GM19023 (cell line): ENCODE results near the gene FBXO44.
"Not testable (repeated sequence)": the region's sequence is repeated elsewhere in the genome, so short reads cannot be mapped to it uniquely, and the experiment has no call there.

Source experiments
- ATAC-seq: cut with Tn5 transposase; IDR thresholded peaks from one replicate; pipeline ENCODE4 v1.9.1; 2021; ENCODE audit warnings: mild to moderate bottlenecking, moderate library complexity; ENCODE audit not compliant: unreplicated experiment

Gene FBXO44

DNA sequence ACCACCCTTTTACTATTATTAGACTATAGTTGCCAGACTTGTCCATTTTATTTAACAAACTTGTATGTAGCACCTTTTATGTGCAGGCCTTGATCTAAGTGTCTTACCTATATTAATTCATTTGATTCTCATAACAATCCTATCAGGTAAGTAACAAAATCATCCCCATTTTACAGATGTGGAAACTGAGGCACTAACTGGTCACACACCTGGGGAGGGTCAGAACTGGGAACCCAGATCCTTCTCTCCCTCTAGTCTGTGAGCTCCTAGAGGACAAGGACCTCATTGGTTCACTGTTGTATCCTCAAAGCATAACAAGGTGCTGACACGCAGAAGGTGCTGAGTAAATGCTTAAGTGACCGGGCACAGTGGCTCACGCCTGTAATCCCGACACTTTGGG, 15.3 kb upstream of the FBXO44 start:
- ATAC-seq, result no peak

DNA sequence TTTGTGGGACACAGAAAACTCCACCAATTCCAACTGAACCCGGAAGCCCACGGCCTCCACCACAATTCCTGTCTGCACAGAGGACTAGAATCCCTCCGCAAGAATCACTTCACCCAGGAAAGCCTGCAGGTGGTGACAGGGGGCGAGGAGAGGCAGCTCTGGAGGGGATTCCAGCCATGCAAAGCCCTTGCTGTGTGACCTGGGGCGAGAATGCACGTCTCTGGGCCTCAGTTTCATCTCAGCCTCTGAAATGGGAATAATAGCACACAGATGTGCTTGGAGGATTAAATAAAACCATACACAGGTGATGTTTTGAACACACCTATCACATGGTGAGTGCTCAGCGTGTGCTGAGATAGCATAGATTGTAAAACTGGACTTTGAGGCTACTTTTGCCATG, 14.6 kb upstream of the FBXO44 start:
- no peak for ATAC-seq

DNA sequence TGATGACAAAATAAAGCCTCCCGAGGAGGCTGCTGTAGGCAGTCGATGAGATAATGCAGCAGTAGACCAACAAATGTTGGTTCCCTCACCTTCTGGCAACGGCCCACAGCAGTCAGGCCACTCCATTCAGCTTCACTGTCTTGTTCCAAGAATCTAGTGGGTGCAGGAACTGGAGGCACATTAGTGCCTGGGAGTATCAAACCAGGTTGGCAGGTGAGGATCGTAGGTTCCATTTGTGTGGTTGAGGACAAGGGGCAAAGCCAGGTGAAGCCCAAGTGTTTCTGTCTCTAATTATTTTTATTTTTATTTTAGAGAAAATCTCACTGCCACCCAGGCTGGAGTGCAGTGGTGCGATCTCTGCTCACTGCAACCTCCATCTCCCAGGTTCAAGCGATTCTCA, 13.7 kb upstream of the FBXO44 start:
- no peak for ATAC-seq

- no peak for ATAC-seq
Measured at GRCh38 chr1:11641776-11642305, 12.8 kb upstream of the FBXO44 start.

- not testable (repeated sequence) for ATAC-seq
Measured at GRCh38 chr1:11642418-11643017, 12.2 kb upstream of the FBXO44 start.

GRCh38 chr1:11643782-11644181, 10.9 kb upstream of the FBXO44 start:
- no peak for ATAC-seq

- ATAC-seq, result no peak
Measured at GRCh38 chr1:11645270-11645669, 9.4 kb upstream of the FBXO44 start.

DNA sequence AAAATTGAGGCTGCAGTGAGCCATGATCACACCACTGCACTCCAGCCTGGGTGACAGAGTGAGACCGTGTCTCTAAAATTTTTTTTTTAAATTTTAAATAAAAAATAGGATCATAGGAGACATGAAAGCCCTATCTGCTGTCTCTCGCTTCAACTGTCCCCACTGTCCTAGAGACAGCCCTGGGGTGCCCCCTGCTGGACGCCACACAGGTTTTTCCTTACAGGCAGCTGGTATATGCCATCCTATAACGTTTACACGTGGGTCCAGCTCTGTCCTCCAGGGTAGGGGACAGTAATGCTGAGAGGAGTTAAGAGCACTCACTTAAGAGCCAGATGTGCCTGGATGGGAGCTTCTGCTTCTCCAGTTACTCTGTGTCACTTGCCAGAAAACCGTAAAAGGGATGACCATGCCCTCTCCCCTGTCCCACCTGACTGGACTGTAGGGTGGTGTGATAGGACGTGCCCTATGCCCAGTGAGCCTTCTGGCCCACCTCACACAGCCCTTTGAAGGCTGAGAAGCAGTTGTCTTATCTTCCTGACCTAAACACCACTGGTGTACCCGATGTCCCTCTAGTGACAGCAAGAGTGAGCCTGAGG, 8.9 kb upstream of the FBXO44 start:
- ATAC-seq, result no peak

GRCh38 chr1:11646317-11646716, 8.4 kb upstream of the FBXO44 start:
- ATAC-seq, result no peak

- ATAC-seq, result no peak
Measured at GRCh38 chr1:11647333-11647732, 7.3 kb upstream of the FBXO44 start.

DNA sequence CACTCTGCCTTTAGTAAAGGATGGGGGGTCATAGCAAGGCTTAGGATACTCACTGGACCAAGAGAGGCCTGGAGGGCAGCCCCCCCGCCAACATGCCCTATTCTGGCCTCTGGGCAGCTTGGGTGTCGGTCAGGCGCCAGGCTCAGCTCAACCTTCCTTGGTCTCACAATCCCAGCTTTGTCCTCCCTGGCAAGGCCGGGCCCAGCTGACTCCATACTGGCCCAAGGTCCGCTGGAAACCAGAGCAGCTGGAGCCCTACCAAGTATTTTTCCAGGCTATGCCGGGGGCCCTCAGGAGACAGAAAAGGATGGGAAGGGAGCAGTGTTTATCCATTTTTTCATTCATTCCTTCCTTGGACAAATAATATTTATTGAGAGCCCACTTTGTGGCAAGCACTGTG, 6.6 kb upstream of the FBXO44 start:
- ATAC-seq, result no peak

DNA sequence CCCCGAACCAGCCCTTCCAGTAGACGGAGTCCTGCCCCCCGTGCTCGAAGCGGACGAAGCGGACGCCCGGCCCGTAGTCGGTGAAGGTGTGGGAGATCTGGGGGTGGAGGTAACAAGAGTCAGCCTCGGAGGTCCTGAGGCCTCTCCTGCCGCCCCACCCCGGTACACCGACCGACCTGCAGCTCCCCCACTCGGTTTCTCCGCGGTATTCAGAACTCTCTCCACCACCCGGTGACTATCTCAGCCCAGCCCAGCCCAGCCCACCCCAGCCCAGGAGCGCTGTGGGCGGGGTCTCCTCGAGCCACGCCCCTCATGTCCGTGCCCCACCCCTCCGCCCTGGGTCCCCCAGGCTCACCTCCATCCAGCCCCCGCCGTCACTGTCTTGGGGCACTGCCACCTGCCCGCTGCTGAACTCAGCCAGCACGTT, 5.9 kb upstream of the FBXO44 start:
- no peak for ATAC-seq

GRCh38 chr1:11649237-11649623, 5.4 kb upstream of the FBXO44 start:
- ATAC-seq, result no peak

- no peak for ATAC-seq
Measured at GRCh38 chr1:11649624-11650330, 4.9 kb upstream of the FBXO44 start.

DNA sequence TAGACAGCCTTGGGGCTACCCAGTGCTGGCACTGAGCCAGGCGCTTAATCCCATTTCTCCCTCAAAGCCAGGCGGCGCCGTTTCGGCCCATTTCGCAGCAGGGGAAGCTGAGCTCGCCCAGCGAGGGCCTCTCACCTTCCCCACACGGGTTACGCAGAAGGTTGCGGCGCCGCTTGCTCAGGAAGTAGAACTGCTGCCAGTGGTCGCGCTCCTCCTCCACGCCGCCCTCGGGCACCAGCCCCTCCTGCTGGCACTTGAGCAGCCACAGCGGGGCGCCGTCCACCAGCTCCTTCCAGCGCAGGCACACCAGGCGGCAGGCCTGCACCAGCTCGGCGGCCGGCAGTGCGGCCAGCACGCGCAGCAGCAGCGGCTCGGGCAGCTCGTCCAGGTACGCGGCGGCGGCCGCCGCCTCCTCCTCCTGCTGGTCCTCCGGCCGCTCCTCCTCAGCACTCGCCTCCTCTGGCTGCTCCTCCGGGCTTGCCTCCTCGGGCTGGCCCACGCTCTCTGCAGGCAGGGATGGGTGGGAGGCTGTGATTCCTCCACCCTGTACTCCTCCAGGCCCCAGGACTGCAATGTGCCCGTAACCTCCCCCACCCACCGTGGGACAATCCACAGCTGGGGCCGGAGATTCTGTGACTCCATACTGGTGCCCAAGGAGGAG, 4.2 kb upstream of the FBXO44 start:
- no peak for ATAC-seq

GRCh38 chr1:11651017-11651416, 3.7 kb upstream of the FBXO44 start:
- ATAC-seq, result no peak

- no peak for ATAC-seq
Measured at GRCh38 chr1:11652203-11652780, 2.4 kb upstream of the FBXO44 start.

- ATAC-seq, result no peak
Measured at GRCh38 chr1:11653101-11653860, 1.4 kb upstream of the FBXO44 start.

DNA sequence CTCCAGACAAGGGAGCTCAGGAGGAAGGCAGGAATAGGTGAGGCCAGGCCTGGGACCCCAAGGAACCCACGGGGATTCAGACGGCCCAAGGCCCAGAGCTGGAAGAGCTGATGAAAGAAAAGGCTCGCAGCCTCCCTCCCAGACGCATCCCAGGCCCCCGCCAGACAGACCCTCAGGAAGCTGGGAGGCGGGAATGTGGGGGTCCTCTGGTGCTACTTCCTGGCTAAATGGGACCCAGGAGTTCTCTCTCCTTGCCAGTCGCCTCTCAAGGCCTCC, 878 bp upstream of the FBXO44 start:
- no peak for ATAC-seq

GRCh38 chr1:11654939-11655808, 497 bp downstream of the FBXO44 start:
- ATAC-seq, result peak; percentile 30
